Activated CD4-positive, alpha-beta T cell treated with anti-CD3 and anti-CD28 coated beads for 48 hours (primary cell): ENCODE results near the gene CNTN5.

Experiments used
- DNase-seq: peaks from one replicate; pipeline ENCODE4 v3.0.0-alpha.2; 2020

CNTN5 gene

GRCh38 chr11:99171330-99171729 is 150.6 kb downstream of the CNTN5 start:
- DNase-seq = no peak

- no peak for DNase-seq
Measured at GRCh38 chr11:99176430-99176829, 155.7 kb downstream of the CNTN5 start.

- DNase-seq = no peak
Measured at GRCh38 chr11:99177446-99177845, 156.7 kb downstream of the CNTN5 start.

GRCh38 chr11:99184146-99184545 is 163.4 kb downstream of the CNTN5 start:
- no peak for DNase-seq

GRCh38 chr11:99188221-99188620 is 167.5 kb downstream of the CNTN5 start:
- no peak for DNase-seq

- no peak for DNase-seq
Measured at GRCh38 chr11:99192716-99193115, 172.0 kb downstream of the CNTN5 start.

- DNase-seq = no peak
Measured at GRCh38 chr11:99197477-99197876, 176.7 kb downstream of the CNTN5 start.

- DNase-seq = no peak
Measured at GRCh38 chr11:99198215-99198614, 177.5 kb downstream of the CNTN5 start.

- DNase-seq = no peak
Measured at GRCh38 chr11:99199341-99199740, 178.6 kb downstream of the CNTN5 start.

GRCh38 chr11:99200720-99201119 is 180.0 kb downstream of the CNTN5 start:
- no peak for DNase-seq

- no peak for DNase-seq
Measured at GRCh38 chr11:99208813-99209212, 188.1 kb downstream of the CNTN5 start.

- DNase-seq = no peak
Measured at GRCh38 chr11:99229544-99229943, 208.8 kb downstream of the CNTN5 start.

- no peak for DNase-seq
Measured at GRCh38 chr11:99234534-99234933, 213.8 kb downstream of the CNTN5 start.

GRCh38 chr11:99238401-99238800 is 217.7 kb downstream of the CNTN5 start:
- no peak for DNase-seq

GRCh38 chr11:99240192-99241030 is 219.7 kb downstream of the CNTN5 start:
- DNase-seq = no peak

GRCh38 chr11:99241066-99241465 is 220.3 kb downstream of the CNTN5 start:
- DNase-seq = no peak

GRCh38 chr11:99244613-99245012 is 223.9 kb downstream of the CNTN5 start:
- DNase-seq = no peak

GRCh38 chr11:99246199-99246598 is 225.4 kb downstream of the CNTN5 start:
- no peak for DNase-seq

- DNase-seq = no peak
Measured at GRCh38 chr11:99256614-99257013, 235.9 kb downstream of the CNTN5 start.

- DNase-seq = no peak
Measured at GRCh38 chr11:99257131-99257530, 236.4 kb downstream of the CNTN5 start.

- no peak for DNase-seq
Measured at GRCh38 chr11:99260696-99261095, 239.9 kb downstream of the CNTN5 start.

- DNase-seq = no peak
Measured at GRCh38 chr11:99268886-99269285, 248.1 kb downstream of the CNTN5 start.

GRCh38 chr11:99271527-99271926 is 250.8 kb downstream of the CNTN5 start:
- DNase-seq = no peak

- DNase-seq = no peak
Measured at GRCh38 chr11:99275521-99275920, 254.8 kb downstream of the CNTN5 start.

- DNase-seq = no peak
Measured at GRCh38 chr11:99277281-99277680, 256.5 kb downstream of the CNTN5 start.
